Gastroesophageal sphincter (tissue), 4 donors: ENCODE results near the gene LCORL. TPM values are rescaled to one million over a fixed set of nuclear protein-coding genes. Genes with fewer than 3 reads are reported as not detected.

Source experiments
- ATAC-seq: fragments of 150-250 bp; one replicate; pipeline ENCODE4 v1.9.1; 2016; ENCODE audit warnings: mild to moderate bottlenecking, moderate library complexity
- H3K27ac ChIP-seq, 4 donors: fragments of 200-600 bp; sonication (generic) in 3 of 4; 1 replicate in 3 of 4; 2 replicates in 1 of 4; pipeline ENCODE4 v1.5.1; 2016 to 2019
- H3K27me3 ChIP-seq: fragments of 200-600 bp; sonication (generic); one replicate; pipeline ENCODE4 v1.5.1; 2019
- H3K36me3 ChIP-seq, 2 donors: fragments of 200-600 bp; sonication (generic); one replicate each; pipeline ENCODE4 v1.5.1; 2019; ENCODE audit warnings: control low read depth in 1 of 2
- H3K4me1 ChIP-seq, 3 donors: fragments of 200-600 bp; sonication (generic); 1 replicate in 2 of 3; 2 replicates in 1 of 3; pipeline ENCODE4 v1.5.1; 2016 to 2019; ENCODE audit warnings: control low read depth in 2 of 3
- H3K4me3 ChIP-seq, 2 donors: fragments of 200-600 bp; sonication (generic); one replicate each; pipeline ENCODE4 v1.5.1; 2019; ENCODE audit warnings: mild to moderate bottlenecking in 1 of 2, moderate library complexity in 1 of 2
- H3K9me3 ChIP-seq, 3 donors: fragments of 200-600 bp; sonication (generic); one replicate each; pipeline ENCODE4 v1.5.1; 2017 to 2019; ENCODE audit warnings: control low read depth in 2 of 3
- EP300 ChIP-seq: sonication (generic); formaldehyde crosslinking; IDR thresholded peaks from one replicate; pipeline ENCODE4 v1.6.1; 2017; ENCODE audit warnings: antibody characterized with exemption, mild to moderate bottlenecking
- POLR2A ChIP-seq, 2 donors: fragments of 450-650 bp; IDR thresholded peaks; one replicate each; pipeline ENCODE4 v1.6.1; 2017; ENCODE audit warnings: antibody characterized with exemption in 2 of 2, mild to moderate bottlenecking in 2 of 2, moderate library complexity in 1 of 2
- POLR2AphosphoS5 ChIP-seq: sonication (generic); formaldehyde crosslinking; IDR thresholded peaks from one replicate; pipeline ENCODE4 v1.6.1; 2017; ENCODE audit warnings: antibody characterized with exemption
- WGBS, 2 donors: methylation state at CpG; one replicate each; pipeline ENCODE4 v1.1.5; 2018; ENCODE audit warnings: low coverage in 1 of 2; 5-methylcytosine and 5-hydroxymethylcytosine counted together
- total RNA-seq, 4 donors: library from RNA; depleted of rRNA; stranded (reverse); fragments of >200 nt; gene quantifications; one replicate each; pipeline ENCODE4 v1.1.0, GENCODE V29; 2016
- TF ChIP-seq, protein P1 (sequence below), 4 experiments: fragments of 200-600 bp in 2 of 4; fragments of 450-650 bp in 2 of 4; sonication (generic) in 1 of 4; IDR thresholded peaks; one replicate each; pipeline ENCODE4 v1.5.1; 2017 to 2019; ENCODE audit warnings: antibody characterized with exemption in 4 of 4, mild to moderate bottlenecking in 2 of 4, moderate library complexity in 2 of 4

Gene LCORL
- total RNA-seq, 4 donors from 2014 or later, result 8.5 to 14.7 (median 10.3) TPM

DNA sequence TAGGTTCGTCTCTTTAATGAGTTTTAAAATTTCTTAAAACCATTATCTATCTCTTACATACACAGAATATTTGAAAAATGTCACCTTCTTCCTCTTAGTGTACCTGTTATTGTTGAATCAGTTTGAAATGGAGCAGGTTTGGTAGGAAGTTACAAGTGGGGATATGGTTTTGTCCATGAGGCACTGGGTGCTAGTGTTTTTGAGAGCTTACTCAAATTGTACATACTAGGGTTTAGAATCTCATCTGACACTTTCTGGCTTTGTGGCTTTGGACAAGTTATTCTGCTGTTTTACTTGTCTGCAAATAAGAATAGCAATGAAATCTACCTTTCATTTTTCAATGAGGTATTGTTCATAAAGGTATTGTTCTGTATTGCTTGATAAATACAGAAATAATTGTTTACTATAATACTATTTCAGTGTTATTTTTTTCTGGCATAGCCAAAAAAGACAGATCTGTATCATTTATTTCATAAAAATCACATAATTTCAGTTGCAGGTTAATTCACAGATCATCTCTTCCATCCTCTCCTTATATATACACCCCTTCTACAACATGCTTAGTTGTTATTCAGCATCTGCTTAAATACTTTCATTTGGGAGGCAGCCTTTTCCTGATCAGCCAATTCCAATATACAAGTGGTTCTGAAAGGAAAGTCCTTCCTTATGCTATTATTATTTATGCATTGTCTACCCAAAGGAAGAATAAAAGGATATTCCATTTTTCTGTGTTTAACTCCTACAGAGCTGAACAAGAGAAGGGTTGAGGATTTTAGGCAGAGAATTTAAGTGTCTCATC lies 197.5 kb downstream of the LCORL start:
- no peaks in the 10 kb centered on the region for H3K27me3 ChIP-seq
- no peak overlapping the region for H3K4me3 ChIP-seq
- no peak overlapping the region for H3K27ac ChIP-seq
- no peak for TF ChIP-seq EP300
- no peak for TF ChIP-seq POLR2A (IDR thresholded peaks at IDR 0.05)
- no peak for TF ChIP-seq POLR2AphosphoS5
- TF ChIP-seq, protein P1, sequence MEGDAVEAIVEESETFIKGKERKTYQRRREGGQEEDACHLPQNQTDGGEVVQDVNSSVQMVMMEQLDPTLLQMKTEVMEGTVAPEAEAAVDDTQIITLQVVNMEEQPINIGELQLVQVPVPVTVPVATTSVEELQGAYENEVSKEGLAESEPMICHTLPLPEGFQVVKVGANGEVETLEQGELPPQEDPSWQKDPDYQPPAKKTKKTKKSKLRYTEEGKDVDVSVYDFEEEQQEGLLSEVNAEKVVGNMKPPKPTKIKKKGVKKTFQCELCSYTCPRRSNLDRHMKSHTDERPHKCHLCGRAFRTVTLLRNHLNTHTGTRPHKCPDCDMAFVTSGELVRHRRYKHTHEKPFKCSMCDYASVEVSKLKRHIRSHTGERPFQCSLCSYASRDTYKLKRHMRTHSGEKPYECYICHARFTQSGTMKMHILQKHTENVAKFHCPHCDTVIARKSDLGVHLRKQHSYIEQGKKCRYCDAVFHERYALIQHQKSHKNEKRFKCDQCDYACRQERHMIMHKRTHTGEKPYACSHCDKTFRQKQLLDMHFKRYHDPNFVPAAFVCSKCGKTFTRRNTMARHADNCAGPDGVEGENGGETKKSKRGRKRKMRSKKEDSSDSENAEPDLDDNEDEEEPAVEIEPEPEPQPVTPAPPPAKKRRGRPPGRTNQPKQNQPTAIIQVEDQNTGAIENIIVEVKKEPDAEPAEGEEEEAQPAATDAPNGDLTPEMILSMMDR (IDR thresholded peaks at IDR 0.05), result no peak
- H3K4me1 ChIP-seq, result no peaks in the 10 kb centered on the region
- H3K36me3 ChIP-seq, result no peaks in the 10 kb centered on the region
- ATAC-seq, result no peak
- 50 to 77% methylated on average over 1 of the region's 1 CpG for WGBS, 2 donors
- H3K9me3 ChIP-seq, result no peaks in the 10 kb centered on the region

- no peak overlapping the region for H3K4me3 ChIP-seq
- H3K27ac ChIP-seq, result no peak overlapping the region
- H3K36me3 ChIP-seq, result no peaks in the 10 kb centered on the region
- no peaks in the 10 kb centered on the region for H3K4me1 ChIP-seq
- H3K9me3 ChIP-seq, result no peaks in the 10 kb centered on the region
- 53 to 55% methylated on average over 5 of the region's 5 CpGs for WGBS, 2 donors
- no peak for ATAC-seq
- no peak for TF ChIP-seq EP300
- no peak for TF ChIP-seq POLR2A (IDR thresholded peaks at IDR 0.05)
- no peak for TF ChIP-seq POLR2AphosphoS5
- TF ChIP-seq, protein P1 (IDR thresholded peaks at IDR 0.05), result peak in 3 of 4 experiments; percentile 44 to 54 (median 52)
- no peaks in the 10 kb centered on the region for H3K27me3 ChIP-seq
Observed at GRCh38 chr4:17817027-17817426, 204.5 kb downstream of the LCORL start.

- TF ChIP-seq POLR2AphosphoS5, result no peak
- TF ChIP-seq POLR2A (IDR thresholded peaks at IDR 0.05), result no peak
- TF ChIP-seq, protein P1 (IDR thresholded peaks at IDR 0.05), result no peak
- no peak for TF ChIP-seq EP300
- Histone ChIP-seq H3K4me3 (no peak overlapping the region), H3K27me3 (no peaks in the 10 kb centered on the region), H3K36me3 (no peaks in the 10 kb centered on the region), H3K4me1 (peaks cover 0 to 5% (median 2%) of the 10 kb centered on the region in 3 donors), H3K9me3 (no peaks in the 10 kb centered on the region), H3K27ac (no peak overlapping the region)
- 87 to 95% methylated on average over 7 to 9 of the region's 12 CpGs for WGBS, 2 donors
- no peak for ATAC-seq
Observed at GRCh38 chr4:17816142-17816541, 205.4 kb downstream of the LCORL start.

GRCh38 chr4:17814140-17814539 lies 207.4 kb downstream of the LCORL start:
- H3K4me1 ChIP-seq, result peaks cover 3 to 17% (median 10%) of the 10 kb centered on the region in 3 donors
- no peaks in the 10 kb centered on the region for H3K9me3 ChIP-seq
- no peak for ATAC-seq
- H3K27me3 ChIP-seq, result no peaks in the 10 kb centered on the region
- TF ChIP-seq, protein P1 (IDR thresholded peaks at IDR 0.05), result no peak
- TF ChIP-seq POLR2A (IDR thresholded peaks at IDR 0.05), result no peak
- TF ChIP-seq POLR2AphosphoS5, result no peak
- no peak for TF ChIP-seq EP300
- H3K4me3 ChIP-seq, result no peak overlapping the region
- 61 to 68% methylated on average over 3 of the region's 3 CpGs for WGBS, 2 donors
- no peaks in the 10 kb centered on the region for H3K36me3 ChIP-seq
- no peak overlapping the region for H3K27ac ChIP-seq

GRCh38 chr4:17812801-17813200 lies 208.8 kb downstream of the LCORL start:
- Histone ChIP-seq H3K27me3 (no peaks in the 10 kb centered on the region), H3K4me3 (no peak overlapping the region), H3K4me1 (peaks cover 6 to 30% (median 21%) of the 10 kb centered on the region in 3 donors), H3K36me3 (no peaks in the 10 kb centered on the region), H3K9me3 (no peaks in the 10 kb centered on the region), H3K27ac (no peak overlapping the region)
- no peak for ATAC-seq
- WGBS, 2 donors, result 47 to 59% methylated on average over 3 of the region's 3 CpGs
- TF ChIP-seq POLR2A (IDR thresholded peaks at IDR 0.05) (no peak), POLR2AphosphoS5 (no peak), EP300 (no peak)
- TF ChIP-seq, protein P1 (IDR thresholded peaks at IDR 0.05), result no peak
